BJ (cell line): ENCODE measurements around the gene CBX4. TPM values are rescaled to one million over a fixed set of nuclear protein-coding genes. Genes with fewer than 3 reads are reported as not detected.
A peak's percentile ranks its signal among the peaks of the same experiment; 100 is the strongest.

Experiments used
- CTCF ChIA-PET: fragments of 350-600 bp; formaldehyde crosslinking; extraction: SDS; loops from one replicate; lab custom pipeline; 2021; ENCODE audit warnings: antibody characterized with exemption, inconsistent platforms; lab: Yijun Ruan, JAX
- POLR2A ChIA-PET: fragments of 300-600 bp; sonication (Branson Sonifier 250); formaldehyde crosslinking; extraction: SDS; loops from one replicate; lab custom pipeline; 2021; ENCODE audit warnings: antibody characterized with exemption; lab: Charles Lee
- DNase-seq: peaks from one replicate; pipeline ENCODE4 v3.0.0-alpha.2; 2011; ENCODE audit warnings: low read depth
- H3K27me3 ChIP-seq: 2 replicates; pipeline ENCODE4 v1.6.0; 2011; ENCODE audit warnings: low read length; ENCODE audit not compliant: control insufficient read depth, insufficient read depth
- H3K36me3 ChIP-seq: 2 replicates; pipeline ENCODE4 v1.5.1; 2011; ENCODE audit warnings: low read length; ENCODE audit not compliant: control insufficient read depth, insufficient read depth
- H3K4me3 ChIP-seq: 2 replicates; pipeline ENCODE4 v1.5.1; 2011; ENCODE audit warnings: low read depth, mild to moderate bottlenecking, control low read depth, low read length
- CTCF ChIP-seq: IDR thresholded peaks from 2 replicates; pipeline ENCODE4 v1.5.1; 2011; ENCODE audit warnings: low read depth, mild to moderate bottlenecking, control low read depth, inconsistent platforms, low read length, moderate library complexity; ENCODE audit not compliant: insufficient read depth
- polyA plus RNA-seq: library from polyadenylated mRNA; depleted of rRNA; stranded (reverse); fragments of >200 nt; gene quantifications from 2 replicates; pipeline ENCODE4 v1.2.3, GENCODE V29; 2011

Gene CBX4
- polyA plus RNA-seq, 1 experiment = 10.4 TPM

- CTCF ChIA-PET = interaction anchor here (0.6 to 2.4 kb wide), 3 partner anchors 8 to 145 kb away, joined by 3 to 7 read pairs (median 4); partner anchors contain the start of gene CBX4
- no peak overlapping the region for H3K4me3 ChIP-seq
- H3K27me3 ChIP-seq = peaks cover 5% of the 10 kb centered on the region
- no peak for TF ChIP-seq CTCF
- no peak for DNase-seq
- POLR2A ChIA-PET = no interaction called here
- H3K36me3 ChIP-seq = no peaks in the 10 kb centered on the region
These were observed 8.6 kb upstream of the CBX4 start for GRCh38 chr17:79847698-79848369.

GRCh38 chr17:79845601-79845949, 6.3 kb upstream of the CBX4 start:
- no peak for DNase-seq
- Histone ChIP-seq H3K27me3 (peaks cover 26% of the 10 kb centered on the region), H3K36me3 (no peaks in the 10 kb centered on the region), H3K4me3 (no peak overlapping the region)
- no peak for TF ChIP-seq CTCF
- POLR2A ChIA-PET = no interaction called here
- CTCF ChIA-PET = interaction anchor here (0.8 to 2.4 kb wide), 8 partner anchors 10 to 160 kb away, joined by 3 to 8 read pairs (median 3); no protein-coding TSS in a partner anchor

- ChIA-PET POLR2A (no interaction called here), CTCF (interaction anchor here (0.6 to 5.6 kb wide), 13 partner anchors 10 to 256 kb away, joined by 3 to 24 read pairs (median 4); partner anchors contain the start of gene GAA)
- DNase-seq = no peak
- Histone ChIP-seq H3K27me3 (peaks cover 27% of the 10 kb centered on the region), H3K36me3 (no peaks in the 10 kb centered on the region), H3K4me3 (no peak overlapping the region)
- TF ChIP-seq CTCF = peak; percentile 70
These were observed 5.8 kb upstream of the CBX4 start for GRCh38 chr17:79844869-79845600.

- ChIA-PET POLR2A (no interaction called here), CTCF (interaction anchor here (0.6 to 5.6 kb wide), 10 partner anchors 11 to 149 kb away, joined by 3 to 24 read pairs (median 6); no protein-coding TSS in a partner anchor)
- Histone ChIP-seq H3K27me3 (peaks cover 28% of the 10 kb centered on the region), H3K36me3 (no peaks in the 10 kb centered on the region), H3K4me3 (peak overlapping the region; percentile 45)
- DNase-seq = no peak
- no peak for TF ChIP-seq CTCF
These were observed 4.9 kb upstream of the CBX4 start for GRCh38 chr17:79843816-79844800.
